Measurements from ENCODE around the gene RESP18.

The RESP18 gene

DNA sequence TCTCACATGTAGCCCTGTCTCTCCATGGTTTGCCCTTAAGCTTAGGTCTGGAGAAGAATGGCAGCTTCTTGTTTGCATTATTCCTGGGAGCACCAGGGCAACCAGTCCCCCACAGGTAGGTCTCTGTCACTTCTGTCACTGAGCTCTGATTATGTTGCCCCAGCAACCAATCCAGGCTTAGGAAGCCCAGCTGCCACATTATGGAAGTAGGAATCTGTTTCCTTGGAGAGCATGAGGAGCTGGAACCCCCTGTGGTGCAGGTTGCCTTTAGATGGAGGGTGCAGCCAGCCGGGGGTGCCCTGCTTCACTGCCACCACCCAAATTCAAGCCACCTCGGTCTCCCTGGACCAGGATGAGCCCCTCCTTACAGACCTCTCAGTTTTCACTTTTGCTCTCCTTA lies 4.8 kb downstream of the RESP18 start:
- H3K4me1 ChIP-seq (ENCODE audit: control insufficient read depth, insufficient read depth, low read length): no peaks in the 10 kb centered on the region
- ChIA-PET CTCF (interaction anchor here (0.5 to 0.8 kb wide), 3 partner anchors 213 to 1293 kb away, joined by 3 to 4 read pairs (median 3); no protein-coding TSS in a partner anchor), POLR2A (no interaction called here)
- H3K4me3 ChIP-seq (ENCODE audit: low read depth, low read length): no peak overlapping the region
- H3K27ac ChIP-seq (ENCODE audit: extremely low read depth, low read depth, low read length): no peak overlapping the region
- TF ChIP-seq ZNF555 (tag by site-specific recombination; conservative IDR thresholded peaks at IDR 0.05) (no peak), ZSCAN23 (tag by site-specific recombination; IDR thresholded peaks at IDR 0.05) (no peak), GLIS1 (tag by site-specific recombination; IDR thresholded peaks at IDR 0.05) (no peak), ZNF473 (tag by site-specific recombination; IDR thresholded peaks at IDR 0.05) (no peak), SETDB1 (IDR thresholded peaks at IDR 0.05; ENCODE audit: insufficient read length, low read length) (no peak), ZNF677 (tag by site-specific recombination; IDR thresholded peaks at IDR 0.05) (no peak), ZNF585B (tag by site-specific recombination; IDR thresholded peaks at IDR 0.05) (no peak)
- TF ChIP-seq, protein P1, sequence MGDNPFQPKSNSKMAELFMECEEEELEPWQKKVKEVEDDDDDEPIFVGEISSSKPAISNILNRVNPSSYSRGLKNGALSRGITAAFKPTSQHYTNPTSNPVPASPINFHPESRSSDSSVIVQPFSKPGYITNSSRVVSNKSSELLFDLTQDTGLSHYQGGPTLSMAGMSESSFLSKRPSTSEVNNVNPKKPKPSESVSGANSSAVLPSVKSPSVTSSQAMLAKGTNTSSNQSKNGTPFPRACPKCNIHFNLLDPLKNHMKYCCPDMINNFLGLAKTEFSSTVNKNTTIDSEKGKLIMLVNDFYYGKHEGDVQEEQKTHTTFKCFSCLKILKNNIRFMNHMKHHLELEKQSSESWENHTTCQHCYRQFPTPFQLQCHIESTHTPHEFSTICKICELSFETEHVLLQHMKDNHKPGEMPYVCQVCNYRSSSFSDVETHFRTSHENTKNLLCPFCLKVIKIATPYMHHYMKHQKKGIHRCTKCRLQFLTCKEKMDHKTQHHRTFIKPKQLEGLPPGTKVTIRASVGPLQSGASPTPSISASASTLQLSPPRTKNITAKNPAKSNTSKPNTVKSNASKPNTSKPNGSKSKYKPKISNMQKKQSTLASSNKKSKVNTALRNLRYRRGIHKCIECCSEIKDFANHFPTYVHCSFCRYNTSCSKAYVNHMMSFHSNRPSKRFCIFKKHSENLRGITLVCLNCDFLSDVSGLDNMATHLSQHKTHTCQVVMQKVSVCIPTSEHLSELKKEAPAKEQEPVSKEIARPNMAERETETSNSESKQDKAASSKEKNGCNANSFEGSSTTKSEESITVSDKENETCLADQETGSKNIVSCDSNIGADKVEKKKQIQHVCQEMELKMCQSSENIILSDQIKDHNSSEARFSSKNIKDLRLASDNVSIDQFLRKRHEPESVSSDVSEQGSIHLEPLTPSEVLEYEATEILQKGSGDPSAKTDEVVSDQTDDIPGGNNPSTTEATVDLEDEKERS (tag by site-specific recombination; IDR thresholded peaks at IDR 0.05): no peak
- TF ChIP-seq, protein P2, sequence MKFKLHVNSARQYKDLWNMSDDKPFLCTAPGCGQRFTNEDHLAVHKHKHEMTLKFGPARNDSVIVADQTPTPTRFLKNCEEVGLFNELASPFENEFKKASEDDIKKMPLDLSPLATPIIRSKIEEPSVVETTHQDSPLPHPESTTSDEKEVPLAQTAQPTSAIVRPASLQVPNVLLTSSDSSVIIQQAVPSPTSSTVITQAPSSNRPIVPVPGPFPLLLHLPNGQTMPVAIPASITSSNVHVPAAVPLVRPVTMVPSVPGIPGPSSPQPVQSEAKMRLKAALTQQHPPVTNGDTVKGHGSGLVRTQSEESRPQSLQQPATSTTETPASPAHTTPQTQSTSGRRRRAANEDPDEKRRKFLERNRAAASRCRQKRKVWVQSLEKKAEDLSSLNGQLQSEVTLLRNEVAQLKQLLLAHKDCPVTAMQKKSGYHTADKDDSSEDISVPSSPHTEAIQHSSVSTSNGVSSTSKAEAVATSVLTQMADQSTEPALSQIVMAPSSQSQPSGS (tag by site-specific recombination; IDR thresholded peaks at IDR 0.05; ENCODE audit: low read depth): no peak
- TF ChIP-seq, protein P3, sequence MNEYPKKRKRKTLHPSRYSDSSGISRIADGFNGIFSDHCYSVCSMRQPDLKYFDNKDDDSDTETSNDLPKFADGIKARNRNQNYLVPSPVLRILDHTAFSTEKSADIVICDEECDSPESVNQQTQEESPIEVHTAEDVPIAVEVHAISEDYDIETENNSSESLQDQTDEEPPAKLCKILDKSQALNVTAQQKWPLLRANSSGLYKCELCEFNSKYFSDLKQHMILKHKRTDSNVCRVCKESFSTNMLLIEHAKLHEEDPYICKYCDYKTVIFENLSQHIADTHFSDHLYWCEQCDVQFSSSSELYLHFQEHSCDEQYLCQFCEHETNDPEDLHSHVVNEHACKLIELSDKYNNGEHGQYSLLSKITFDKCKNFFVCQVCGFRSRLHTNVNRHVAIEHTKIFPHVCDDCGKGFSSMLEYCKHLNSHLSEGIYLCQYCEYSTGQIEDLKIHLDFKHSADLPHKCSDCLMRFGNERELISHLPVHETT (tag by site-specific recombination; IDR thresholded peaks at IDR 0.05): no peak
- H3K9me3 ChIP-seq (ENCODE audit: control insufficient read depth, insufficient read depth, low read depth, low read length): no peaks in the 10 kb centered on the region
- H3K36me3 ChIP-seq (ENCODE audit: control insufficient read depth in 2 of 2, insufficient read depth in 1 of 2, low read length in 2 of 2): no peaks in the 10 kb centered on the region

DNA sequence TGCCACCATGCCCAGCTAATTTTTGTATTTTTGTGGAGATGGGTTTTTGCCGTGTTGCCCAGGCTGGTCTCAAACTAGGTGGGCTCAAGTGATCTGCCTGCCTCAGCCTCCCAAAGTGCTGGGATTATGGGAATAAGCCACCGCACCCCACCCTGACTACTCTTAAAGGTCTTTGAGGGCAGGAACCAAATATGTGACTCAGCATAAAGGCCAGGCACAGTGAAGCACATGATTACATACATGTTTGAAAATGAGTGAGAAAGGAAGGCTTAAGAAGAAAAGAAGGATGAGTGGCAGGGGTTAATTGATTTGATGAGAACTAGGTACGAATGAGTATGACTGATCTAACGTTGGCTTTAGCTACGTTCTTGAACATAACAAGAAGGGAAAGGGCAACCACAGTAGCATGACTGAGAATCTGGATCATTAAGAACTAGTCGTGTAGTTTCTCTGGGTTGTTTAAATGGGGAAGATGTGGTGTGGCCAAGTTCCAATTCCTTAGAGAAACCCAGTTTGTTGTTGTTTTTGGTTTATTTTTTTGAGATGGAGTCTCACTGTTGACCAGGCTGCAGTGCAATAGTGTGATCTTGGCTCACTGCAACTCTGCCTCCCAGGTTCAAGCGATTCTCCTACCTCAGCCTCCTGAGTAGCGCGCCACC lies 6.8 kb downstream of the RESP18 start:
- H3K4me1 ChIP-seq (ENCODE audit: control insufficient read depth, insufficient read depth, low read length): no peaks in the 10 kb centered on the region
- no peaks in the 10 kb centered on the region for H3K9me3 ChIP-seq (ENCODE audit: control insufficient read depth, insufficient read depth, low read depth, low read length)
- H3K27ac ChIP-seq (ENCODE audit: extremely low read depth, low read depth, low read length): no peak overlapping the region
- TF ChIP-seq ZEB2 (tag by site-specific recombination; IDR thresholded peaks at IDR 0.05) (no peak), ZNF571 (tag by site-specific recombination; IDR thresholded peaks at IDR 0.05) (no peak), ZNF416 (tag by site-specific recombination; IDR thresholded peaks at IDR 0.05) (no peak), FEZF1 (tag by site-specific recombination; IDR thresholded peaks at IDR 0.05) (no peak)
- TF ChIP-seq, protein P4, sequence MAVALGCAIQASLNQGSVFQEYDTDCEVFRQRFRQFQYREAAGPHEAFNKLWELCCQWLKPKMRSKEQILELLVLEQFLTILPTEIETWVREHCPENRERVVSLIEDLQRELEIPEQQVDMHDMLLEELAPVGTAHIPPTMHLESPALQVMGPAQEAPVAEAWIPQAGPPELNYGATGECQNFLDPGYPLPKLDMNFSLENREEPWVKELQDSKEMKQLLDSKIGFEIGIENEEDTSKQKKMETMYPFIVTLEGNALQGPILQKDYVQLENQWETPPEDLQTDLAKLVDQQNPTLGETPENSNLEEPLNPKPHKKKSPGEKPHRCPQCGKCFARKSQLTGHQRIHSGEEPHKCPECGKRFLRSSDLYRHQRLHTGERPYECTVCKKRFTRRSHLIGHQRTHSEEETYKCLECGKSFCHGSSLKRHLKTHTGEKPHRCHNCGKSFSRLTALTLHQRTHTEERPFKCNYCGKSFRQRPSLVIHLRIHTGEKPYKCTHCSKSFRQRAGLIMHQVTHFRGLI (tag by site-specific recombination; IDR thresholded peaks at IDR 0.05): no peak
- H3K4me3 ChIP-seq (ENCODE audit: low read depth, low read length): no peak overlapping the region
- no peaks in the 10 kb centered on the region for H3K36me3 ChIP-seq (ENCODE audit: control insufficient read depth in 2 of 2, insufficient read depth in 1 of 2, low read length in 2 of 2)
- ChIA-PET POLR2A (no interaction called here), CTCF (interaction anchor here (0.6 kb wide), 1 partner anchor 148 kb away, joined by 4 read pairs; no protein-coding TSS in a partner anchor)

All from HEK293 (cell line).